HG03565 (cell line): Measurements from ENCODE around the gene ARHGAP8.
"Not testable (repeated sequence)": the region's sequence is repeated elsewhere in the genome, so short reads cannot be mapped to it uniquely, and the experiment has no call there.

Experiments used
- ATAC-seq: cut with Tn5 transposase; IDR thresholded peaks from one replicate; pipeline ENCODE4 v1.9.1; 2021; ENCODE audit warnings: mild to moderate bottlenecking, moderate library complexity; ENCODE audit not compliant: unreplicated experiment

Gene ARHGAP8

DNA sequence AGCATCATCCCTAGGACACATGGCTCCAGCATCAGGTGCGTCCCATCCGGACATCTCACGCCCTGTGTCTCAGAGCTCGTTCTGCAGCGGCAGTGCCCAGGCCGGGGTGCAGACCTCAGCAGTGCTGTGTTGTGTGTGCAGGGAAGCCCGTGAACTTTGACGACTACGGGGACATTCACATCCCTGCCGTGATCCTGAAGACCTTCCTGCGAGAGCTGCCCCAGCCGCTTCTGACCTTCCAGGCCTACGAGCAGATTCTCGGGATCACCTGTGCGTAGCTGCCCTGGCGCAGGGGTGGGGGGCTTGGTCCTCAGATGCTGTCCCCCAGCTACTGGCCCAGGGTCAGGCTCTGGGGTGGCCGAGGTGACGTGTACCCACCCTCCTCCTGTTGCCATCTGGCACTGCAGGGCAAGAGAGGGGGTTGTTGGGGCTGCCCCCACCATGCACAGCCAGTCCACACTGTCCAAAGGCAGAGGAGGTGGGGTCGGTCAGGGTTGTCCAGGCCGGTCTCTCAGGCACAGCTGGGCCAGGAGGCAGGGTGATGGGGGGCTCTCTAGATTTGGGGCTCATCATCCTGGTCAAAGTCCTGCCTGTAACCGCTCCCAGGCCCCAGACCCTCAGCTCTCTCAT is 96.5 kb downstream of the ARHGAP8 start:
- no peak for ATAC-seq

DNA sequence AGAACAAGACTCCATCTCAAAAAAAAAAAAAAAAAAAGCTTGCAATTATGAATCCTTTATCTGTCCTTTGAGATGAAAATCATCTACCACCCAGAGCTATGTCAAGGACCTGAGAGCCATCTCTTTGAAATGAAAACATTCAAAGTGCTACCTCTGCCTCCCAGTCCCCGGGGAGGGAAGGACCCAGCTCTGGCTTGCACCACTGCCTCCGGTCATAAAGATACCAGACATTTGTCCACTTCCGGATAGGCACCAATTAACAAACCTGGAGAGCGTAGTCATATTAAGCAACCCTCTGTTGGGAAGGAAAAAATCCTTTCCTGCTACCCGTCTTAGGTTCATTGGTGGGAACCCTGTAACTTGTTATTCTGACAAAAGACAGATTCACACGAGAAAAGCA is 98.6 kb downstream of the ARHGAP8 start:
- no peak for ATAC-seq

DNA sequence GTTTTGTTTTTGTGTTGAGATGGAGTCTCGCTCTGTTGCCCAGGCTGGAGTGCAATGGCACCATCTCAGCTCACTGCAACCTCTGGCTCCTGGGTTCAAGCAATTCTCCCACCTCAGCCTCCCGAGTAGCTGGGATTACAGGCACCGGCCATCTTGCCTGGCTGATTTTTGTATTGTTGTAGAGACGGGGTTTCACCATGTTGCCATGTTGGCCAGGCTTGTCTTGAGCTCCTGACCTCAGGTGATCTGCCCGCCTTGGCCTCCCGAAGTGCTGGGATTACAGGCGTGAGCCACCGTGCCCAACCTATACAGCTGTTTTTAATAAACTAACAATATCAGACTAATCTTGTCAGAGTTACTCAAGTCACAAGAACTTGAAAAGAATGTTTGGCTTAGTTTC is 102.3 kb downstream of the ARHGAP8 start:
- not testable (repeated sequence) for ATAC-seq

DNA sequence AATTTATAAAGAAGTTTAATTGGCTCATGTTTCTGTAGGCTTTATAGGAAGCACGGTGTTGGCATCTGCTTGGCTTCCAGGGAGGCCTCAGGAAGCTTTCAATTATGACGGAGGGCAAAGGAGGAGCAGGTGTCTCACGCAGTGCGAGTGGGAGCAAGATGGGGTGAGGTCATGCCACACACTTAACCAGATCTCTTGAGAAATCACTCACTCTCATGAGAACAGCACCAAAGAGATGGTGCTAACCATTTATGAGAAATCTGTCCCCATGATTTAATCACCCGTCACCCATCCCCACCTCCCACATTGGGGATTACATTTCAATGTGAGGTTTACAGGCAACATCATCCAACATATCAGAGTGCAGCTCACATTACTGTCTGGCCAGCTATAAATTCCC is 103.5 kb downstream of the ARHGAP8 start:
- no peak for ATAC-seq

DNA sequence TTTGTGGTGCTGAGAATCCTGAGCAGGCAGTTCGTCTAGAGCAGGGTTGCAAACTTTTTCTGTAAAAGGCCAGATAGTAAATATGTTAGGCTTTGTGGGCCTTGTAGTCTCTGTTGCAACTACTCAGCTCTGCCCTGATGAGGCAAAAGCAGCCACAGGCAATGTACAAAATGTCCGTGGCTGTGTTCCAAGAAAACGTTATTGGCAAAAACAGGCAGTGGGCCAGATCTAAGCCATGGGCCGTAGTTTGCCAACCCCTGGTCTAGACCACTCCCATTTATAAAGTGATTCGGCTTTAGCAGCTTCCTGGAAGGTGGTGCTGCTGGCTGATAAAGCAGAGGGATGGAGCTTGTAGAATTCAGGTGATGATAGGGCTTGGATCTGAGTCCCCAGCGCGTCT is 106.4 kb downstream of the ARHGAP8 start:
- ATAC-seq: not testable (repeated sequence)

DNA sequence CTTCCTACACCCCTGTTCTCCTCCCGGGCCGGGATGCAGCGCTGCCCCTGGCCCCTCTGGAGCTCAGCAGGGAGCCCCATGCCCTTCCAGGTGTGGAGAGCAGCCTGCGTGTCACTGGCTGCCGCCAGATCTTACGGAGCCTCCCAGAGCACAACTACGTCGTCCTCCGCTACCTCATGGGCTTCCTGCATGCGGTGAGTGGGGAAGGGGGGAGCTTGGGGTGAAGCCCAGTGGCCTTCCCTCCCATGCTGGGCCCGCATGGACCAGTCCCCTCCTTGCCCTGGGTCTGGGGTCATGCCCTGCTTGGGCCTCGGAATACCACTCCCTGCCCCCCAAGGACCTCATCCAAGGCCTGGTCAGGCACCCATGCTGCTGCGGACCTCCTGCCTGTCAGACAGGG is 107.3 kb downstream of the ARHGAP8 start:
- no peak for ATAC-seq

DNA sequence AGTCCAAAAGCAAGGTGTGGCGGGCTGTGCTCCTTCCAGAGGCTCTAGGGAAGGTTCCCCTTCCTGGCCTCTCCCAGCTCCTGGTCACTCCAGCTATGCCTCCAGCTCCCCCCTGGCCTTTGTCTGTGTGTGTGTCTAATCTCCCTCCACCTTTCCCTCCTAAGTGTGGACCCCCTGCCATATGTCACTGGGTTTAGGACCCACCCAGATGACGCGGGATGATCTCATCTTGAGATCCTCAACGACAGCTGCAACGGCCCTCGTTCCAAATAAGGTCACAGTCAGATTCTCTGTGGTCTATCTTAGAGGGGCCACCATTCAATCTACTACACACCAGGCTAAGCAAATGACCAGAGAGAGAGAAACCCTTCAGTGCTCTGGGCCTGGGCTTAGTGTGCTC is 107.9 kb downstream of the ARHGAP8 start:
- no peak for ATAC-seq

DNA sequence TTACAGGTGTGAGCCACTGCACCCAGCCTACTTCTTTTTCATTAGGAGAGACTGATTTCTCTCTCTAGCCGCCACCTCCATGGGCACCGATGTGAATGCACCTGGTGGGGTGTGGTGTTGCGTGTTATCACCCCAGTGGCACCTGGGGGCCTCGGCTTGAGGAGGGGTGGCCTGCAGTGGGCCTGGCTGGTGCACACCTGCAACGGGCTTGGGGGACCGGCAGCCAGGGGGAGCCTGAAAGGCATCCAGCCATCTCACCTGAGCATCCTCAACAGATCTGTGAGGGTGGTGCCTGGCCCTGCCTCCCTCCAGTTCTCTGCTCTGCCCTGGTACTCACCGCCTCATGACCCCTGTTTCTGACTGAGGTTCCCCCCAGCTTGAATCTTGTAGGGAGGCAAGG is 108.9 kb downstream of the ARHGAP8 start:
- ATAC-seq: no peak

DNA sequence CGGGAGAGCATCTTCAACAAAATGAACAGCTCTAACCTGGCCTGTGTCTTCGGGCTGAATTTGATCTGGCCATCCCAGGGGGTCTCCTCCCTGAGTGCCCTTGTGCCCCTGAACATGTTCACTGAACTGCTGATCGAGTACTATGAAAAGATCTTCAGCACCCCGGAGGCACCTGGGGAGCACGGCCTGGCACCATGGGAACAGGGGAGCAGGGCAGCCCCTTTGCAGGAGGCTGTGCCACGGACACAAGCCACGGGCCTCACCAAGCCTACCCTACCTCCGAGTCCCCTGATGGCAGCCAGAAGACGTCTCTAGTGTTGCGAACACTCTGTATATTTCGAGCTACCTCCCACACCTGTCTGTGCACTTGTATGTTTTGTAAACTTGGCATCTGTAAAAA is 109.9 kb downstream of the ARHGAP8 start:
- ATAC-seq: no peak

DNA sequence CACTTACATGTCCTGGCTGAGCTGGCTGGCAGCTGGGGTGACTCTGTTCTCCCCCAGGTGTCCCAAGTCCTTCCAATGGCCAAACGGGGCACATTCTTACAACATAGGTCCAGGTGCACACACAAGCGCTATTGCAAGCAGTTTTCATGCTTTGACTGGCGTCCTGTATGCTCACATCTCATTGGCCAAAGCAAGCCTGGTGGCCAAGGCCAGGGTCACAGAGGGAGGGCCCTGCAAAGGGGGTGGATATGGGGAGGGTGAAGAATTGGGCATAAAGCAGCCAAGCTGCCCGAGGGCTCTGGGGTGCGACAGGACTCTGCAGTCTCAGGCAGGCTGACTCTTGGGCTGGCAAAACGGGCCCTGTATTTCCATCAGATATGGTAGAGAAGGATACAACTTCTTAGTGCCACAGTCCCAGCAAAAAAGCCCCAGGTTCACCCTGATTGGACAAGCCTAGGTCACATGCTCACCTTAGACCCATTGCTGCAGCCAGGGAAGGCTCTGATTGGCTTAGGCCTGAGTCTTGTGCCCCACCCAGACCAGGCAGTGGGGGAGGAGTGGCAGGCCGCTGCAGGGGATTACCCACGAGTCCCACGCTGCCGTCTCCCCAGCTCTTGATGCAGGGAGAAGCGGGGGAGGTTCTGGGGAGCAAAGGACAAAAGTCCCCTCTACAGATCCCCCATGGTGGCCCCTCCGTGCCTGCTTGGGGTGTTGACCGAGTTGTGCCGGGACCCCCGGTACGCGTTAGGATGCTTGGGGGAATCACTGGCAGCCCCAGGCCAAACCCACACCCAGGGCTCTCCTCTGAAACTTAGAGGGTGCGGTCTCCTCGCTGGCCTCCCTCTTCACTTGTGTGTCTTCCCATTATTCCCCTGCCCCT is 110.8 kb downstream of the ARHGAP8 start:
- ATAC-seq: no peak

DNA sequence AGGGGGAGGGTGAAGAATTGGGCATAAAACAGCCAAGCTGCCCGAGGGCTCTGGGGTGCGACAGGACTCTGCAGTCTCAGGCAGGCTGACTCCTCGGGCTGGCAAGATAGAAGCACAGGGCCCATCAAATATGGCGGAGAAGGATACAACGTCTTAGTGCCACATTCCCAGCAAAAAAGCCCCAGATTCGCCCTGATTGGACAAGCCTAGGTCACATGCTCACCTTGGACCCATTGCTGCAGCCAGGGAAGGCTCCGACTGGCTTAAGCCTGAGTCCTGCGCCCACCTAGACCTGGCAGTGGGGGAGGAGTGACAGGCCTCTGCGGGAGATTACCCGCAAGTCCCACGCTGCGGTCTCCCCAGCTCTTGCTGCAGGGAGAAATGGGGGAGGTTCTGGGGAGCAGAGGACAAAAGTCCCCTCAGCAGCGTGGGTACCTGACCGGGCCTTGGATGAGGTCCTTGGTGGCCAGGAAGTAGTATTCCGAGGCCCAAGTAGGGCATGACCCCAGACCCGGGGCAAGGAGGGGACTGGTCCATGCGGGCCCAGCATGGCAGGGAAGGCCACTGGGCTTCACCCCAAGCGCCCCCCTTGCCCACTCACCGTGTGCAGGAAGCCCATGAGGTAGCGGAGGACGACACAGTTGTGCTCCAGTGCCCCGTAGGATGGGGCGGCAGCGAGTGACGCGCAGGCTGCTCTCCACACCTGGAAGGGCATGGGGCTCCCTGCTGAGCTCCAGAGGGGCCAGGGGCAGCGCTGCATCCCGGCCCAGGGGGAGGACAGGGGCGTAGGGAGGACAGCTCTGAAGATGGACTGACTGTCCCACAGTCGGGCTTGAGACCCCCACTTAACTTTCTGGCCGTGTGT is 113.0 kb downstream of the ARHGAP8 start:
- no peak for ATAC-seq

DNA sequence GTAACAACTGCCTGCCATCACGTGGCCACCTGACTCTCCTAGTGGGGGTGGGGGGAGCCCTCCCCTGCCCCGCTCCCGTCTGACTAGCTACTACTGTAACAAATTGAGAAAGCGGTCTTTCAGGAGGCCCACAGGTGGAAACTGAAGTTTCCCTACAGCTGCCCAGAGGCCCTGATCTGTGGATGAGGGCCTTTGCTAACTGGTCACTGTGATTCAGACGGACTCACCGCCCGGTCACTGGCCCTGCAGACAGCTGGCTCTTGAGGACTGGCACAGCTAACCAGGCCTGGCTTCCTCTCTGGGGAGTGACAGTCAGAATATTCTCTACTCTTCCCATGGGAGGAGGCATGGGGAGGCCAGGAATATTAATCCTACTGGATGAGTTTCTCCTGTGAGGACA is 116.8 kb downstream of the ARHGAP8 start:
- no peak for ATAC-seq

DNA sequence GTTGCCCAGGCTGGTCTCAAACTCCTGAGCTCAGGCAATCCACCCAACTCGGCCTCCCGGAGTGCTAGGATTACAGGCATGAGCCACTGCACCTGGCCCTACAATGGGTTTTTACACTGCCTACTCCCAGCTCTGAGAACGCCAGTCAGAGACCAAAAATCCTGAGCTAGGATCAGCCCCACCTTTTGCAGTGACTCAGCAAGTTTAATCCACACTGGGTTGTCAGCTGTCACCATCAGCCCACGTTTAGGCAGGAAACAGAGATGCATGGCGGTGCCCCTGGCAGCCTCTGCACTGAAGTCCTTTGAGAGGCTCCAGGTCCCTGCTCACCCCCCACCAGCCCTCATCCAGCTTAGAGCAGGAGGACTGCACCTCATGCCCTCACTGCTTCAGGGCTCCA is 117.6 kb downstream of the ARHGAP8 start:
- ATAC-seq: no peak

DNA sequence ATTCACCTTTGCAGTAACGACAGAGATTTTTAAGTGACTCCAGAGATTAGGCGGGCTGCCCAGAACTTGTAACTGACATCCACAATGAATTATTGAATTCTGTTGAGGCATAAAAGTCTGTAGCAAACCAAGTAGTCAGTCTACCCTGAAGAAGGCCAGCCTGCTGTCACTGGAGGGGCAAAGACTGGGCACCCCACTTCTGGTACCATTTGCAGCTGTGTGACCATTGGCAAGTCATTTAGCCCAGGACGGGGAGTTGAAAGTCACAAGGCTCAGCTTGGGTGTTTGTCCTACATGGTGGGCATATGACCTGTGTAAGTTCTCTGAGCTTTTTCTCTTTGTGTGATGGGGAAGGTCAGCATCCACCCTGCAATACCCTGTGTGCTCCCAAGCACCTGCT is 119.4 kb downstream of the ARHGAP8 start:
- ATAC-seq: no peak

DNA sequence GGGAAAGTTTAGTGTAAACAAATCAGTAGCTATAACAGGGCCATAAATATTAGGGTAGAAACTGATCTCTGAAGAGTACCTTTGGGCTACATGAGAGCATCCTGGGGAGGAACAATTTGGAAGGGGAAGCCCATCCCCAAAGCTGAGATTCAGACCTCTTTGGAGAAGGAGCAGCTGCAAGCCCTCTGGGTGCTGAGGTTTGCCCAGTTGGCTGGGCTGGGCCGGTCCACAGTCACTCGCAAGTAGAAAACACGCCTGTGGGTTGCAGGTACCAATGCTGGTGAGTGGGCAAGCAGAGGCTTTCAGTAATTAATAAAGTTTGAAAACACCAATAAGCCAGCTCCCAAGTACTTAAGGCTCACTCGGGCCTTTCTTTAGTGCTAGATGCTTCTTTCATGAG is 124.5 kb downstream of the ARHGAP8 start:
- ATAC-seq: no peak

DNA sequence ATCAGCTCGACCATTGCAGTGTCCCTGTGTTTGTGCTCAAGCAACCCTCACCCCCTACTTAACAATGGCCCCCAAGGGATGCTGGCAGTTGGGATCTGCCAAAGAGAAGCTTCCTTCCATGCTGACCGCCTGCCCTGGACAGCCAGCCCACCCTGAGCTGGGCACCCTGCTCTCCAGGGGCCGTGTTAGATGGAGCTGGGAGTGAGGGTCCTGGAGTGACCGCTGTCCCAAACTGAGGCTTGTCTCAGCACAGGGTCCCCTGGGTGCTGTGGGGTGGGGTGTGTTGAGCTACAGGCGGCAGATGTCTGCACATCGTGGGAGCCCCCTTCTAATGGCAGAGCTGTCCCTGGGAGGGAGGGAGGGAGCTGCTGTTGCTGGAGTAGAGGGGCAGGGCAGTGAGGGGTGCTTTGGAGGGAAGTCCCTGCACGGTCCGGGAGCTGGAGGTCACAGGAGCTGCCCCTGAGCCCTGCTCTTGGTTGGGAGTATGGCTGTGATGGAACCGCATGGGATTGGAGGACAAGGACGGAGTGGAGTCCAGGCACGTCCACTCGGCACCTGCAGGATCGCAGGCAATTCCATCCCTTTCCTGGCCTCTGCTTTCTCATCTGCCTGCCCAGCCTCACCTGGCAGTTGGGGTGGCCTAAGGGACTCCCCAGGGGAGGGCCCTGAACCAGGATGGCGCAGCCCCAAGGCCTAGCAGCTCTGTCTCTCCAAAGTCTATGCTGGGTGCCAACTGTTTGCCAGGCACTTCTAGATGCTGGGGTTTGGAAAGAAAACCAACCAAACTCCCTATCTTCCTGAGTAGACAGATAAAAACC is 126.3 kb downstream of the ARHGAP8 start:
- no peak for ATAC-seq

DNA sequence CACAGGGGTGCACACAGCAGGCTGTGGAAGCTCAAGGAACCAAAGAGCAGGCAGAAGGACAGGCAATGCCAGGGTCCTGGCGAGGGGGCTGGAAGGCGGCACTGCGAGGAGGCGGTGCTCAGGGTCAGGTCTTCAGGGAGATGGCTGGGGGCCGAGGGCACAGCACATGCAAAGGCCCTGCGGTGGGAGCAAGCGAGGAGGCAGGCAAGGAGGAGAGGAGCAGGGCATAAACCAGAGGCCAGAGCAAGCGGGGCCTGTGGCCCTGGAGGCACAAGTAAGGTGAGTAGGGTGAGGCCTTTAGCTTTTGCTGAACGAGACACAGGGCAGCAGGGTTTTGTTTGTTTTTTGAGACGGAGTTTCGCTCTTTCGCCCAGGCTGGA is 126.9 kb downstream of the ARHGAP8 start:
- no peak for ATAC-seq

DNA sequence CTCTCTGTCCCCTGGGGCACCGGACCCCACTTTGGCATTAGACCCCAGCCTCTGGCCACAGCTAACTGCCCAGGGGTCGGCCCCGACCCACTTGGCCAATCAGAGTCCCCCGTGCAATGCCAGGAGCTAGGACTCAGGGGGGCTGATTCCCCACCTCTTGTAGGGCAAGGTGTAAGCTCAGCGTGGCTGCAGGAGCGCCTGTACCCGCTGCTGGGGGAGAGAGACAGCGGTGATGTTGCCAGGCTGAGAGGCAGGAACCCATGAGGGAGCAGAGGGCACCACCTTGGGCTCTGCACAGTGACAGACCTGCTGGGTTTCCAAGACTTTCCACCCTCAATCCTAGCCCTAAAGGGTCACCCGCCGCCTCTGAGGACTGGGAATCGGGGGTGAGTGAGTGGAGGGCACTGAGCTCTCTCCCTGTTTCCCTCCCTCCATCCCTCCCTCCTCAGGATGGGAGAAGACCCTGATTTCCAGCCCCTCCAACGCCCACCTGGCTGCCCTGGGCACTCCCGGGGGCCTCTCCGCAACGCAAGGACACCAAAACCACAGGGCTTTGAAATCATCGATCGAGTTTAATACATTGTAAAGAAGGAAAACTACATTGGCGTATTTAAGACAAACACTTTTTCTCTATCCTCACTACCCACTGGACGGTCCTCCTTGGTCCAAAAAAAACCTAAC is 128.4 kb downstream of the ARHGAP8 start:
- ATAC-seq: no peak

DNA sequence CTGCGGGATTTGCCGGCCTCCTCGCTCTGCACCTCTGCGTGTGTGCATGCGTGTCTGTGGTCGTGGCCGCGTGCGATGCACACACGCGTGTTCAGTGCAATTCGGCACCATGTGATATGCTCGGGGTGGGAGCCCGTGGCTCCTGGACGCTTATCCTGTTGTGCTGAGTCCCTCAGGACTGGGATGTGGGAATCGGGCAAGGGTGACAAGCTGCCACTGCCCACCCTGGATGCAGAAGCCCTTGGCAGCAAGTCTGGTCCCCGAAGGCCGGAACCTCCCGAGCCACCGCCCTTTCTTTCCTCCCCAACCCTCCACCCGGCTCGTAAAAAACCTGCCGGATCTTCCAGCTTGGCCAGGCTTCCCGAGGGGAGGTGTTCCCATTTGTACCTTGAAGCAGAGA is 129.2 kb downstream of the ARHGAP8 start:
- ATAC-seq: no peak

DNA sequence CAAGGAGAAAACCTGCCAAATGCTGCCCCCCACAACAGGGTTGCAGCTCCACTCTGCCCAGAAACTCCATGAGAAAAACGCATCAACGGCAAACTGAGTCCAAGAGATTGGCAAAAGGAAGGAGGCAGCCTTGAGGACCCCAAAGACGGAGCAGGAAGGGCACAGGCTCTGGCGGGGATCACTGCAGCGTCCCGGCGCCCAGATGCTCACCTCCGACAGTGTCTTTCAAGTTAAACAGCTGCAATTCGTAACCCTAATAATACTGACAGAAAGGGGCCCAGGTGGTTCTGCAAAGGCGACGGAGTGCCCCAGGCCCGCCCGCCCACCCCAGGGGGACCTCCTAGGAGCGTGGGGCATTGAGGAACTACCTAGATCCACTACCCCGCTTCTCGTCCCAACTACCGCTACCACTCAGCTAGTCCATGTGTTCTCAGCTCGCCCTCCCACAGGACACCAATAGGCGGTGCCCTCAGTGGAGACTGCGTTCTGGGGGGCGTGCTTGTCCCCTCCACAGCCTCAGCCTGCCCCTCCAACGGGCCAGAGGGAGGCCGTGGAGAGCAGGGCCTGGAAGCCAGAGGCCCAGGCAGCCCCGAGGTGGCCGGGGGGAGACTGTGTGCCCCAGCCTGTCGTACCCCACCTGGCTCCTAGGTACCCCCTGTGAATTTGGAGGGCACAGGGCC is 130.0 kb downstream of the ARHGAP8 start:
- ATAC-seq: no peak
